Esophagus squamous epithelium (tissue), 4 donors: ENCODE results near the gene PTPRO.

ENCODE experiments used
- CTCF ChIP-seq, 6 experiments: fragments of 450-650 bp in 4 of 6; fragments of 200-600 bp in 2 of 6; sonication (generic) in 2 of 6; IDR thresholded peaks; one replicate each; pipeline ENCODE4 v1.5.1; 2016 to 2019; ENCODE audit warnings: antibody characterized with exemption in 6 of 6, mild to moderate bottlenecking in 4 of 6, moderate library complexity in 4 of 6
- POLR2A ChIP-seq, 4 donors: fragments of 450-650 bp; IDR thresholded peaks; one replicate each; pipeline ENCODE4 v1.6.1; 2017; ENCODE audit warnings: antibody characterized with exemption in 4 of 4, mild to moderate bottlenecking in 4 of 4, moderate library complexity in 3 of 4

GRCh38 chr12:15344561-15344960 is 22.3 kb downstream of the PTPRO start:
- TF ChIP-seq CTCF (IDR thresholded peaks at IDR 0.05) = no peak
- TF ChIP-seq POLR2A (IDR thresholded peaks at IDR 0.05) = no peak
